NCI-H128 (cell line): ENCODE measurements around the gene PITPNM2.

Source experiments
- DNase-seq: peaks from one replicate; lab custom pipeline; 2025; ENCODE audit not compliant: unreplicated experiment; lab: John Stamatoyannopoulos, UW

PITPNM2 gene

DNA sequence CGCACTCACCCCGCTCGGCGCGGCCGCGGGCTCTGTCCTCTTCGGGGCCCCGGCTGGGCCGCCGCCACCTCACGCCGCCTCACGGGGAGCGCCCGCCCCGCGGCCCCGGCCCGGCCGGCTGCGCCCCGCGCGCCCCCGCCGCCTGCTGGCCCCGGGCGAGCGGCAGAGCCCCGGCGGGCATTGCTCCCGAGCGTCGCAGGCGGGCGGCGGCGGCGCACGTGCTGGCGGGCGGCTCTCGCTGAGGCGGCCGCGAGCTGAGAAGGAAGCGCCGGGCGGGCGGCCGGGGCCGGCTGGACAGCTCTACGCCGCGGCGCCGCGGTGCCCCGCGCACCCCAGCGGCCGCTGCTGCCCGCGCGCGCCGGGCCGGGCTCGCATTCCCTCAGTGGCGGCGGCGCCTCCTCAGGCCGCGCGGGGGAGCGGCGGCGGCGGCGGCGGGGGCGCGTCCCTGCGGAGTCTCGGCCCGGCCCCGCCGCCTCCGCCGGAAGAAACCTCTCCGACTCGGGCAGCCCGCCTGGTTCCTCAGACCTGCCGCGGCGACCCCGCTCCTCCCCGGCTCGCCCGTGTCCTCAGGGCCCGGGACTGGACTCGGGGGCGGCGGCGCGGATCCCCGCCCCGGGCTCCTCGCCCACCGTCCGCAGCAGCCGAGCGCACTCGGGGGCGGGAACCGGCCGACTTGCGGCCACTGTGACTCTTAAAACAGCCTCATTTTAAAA, at the start of gene PITPNM2:
Gene PITPNM2, minus strand, starts transcription at position 347 of the 713 bp plus-strand sequence. CDS start 116,500 bp downstream, outside the sequence.
- no peak for DNase-seq

DNA sequence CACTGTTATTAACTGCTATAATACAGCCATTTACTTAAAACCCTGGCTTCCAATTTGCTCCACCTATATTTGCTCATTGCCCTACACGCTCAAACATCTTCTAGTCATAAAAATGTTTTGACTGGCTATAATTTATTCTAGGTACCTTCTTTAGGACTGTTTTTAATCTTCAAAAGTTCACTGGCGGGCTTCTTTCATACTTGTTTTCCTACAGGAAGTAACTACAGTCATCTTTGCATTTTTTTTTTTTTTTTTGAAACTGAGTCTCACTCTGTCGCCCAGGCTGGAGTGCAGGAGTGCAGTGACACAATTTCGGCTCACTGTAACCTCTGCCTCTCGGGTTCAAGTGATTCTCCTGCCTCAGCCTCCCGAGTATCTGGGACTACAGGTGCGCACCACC, 49.5 kb upstream of the PITPNM2 start:
- DNase-seq, result no peak

DNA sequence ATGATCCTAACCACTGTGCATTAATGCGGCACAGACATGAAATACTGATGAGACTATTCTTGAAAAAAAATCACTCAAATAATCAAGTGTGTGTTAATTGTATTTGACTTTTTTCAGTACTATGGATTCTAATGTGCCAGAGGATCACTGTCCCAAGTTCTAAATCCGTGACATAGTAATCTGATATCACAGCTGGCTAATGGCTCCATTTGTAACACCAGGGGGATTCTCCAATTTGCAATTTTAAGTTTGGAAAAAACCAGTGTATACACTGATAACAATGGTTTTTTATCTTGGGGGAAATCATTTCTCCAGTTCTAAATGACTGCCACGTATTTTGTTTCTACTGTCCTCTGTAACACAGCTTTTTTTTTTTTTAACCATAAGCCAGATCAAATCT, 49.0 kb upstream of the PITPNM2 start:
- DNase-seq, result no peak

DNA sequence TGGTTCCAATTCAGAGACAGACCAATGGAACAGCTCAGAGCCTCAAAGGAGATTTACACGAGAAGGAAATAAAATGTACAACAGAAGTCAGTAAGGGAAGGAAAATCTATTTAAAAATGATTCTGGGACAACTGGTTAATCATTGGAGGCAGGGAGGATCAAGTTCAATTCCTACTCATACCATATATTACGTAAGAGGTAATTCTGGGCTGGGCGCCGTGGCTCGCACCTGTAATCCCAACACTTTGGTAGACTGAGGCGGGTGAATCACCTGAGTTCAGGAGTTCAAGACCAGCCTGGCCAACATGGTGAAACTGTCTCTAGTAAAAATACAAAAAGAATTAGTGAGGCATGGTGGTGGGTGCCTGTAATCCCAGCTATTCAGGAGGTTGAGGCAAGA, 36.7 kb upstream of the PITPNM2 start:
- DNase-seq, result no peak

DNA sequence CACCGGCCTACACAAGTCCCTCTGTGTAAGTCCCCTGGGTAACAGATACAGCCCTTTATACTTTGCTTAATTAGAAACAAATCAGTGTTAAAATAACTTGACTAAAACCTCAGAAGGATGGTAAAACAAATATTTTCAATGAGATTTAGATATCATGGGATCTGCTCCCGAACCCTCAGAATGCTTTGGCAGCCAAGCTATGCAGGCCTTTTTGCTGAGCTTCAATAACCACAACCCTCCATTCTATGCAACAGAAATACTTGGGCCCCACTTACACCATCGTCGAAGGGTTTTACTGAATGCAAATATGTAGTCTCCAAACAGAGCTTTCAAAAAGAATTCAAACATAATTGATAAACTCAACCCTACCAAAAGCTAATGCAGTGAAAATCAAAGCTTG, 29.3 kb upstream of the PITPNM2 start:
- DNase-seq, result no peak

DNA sequence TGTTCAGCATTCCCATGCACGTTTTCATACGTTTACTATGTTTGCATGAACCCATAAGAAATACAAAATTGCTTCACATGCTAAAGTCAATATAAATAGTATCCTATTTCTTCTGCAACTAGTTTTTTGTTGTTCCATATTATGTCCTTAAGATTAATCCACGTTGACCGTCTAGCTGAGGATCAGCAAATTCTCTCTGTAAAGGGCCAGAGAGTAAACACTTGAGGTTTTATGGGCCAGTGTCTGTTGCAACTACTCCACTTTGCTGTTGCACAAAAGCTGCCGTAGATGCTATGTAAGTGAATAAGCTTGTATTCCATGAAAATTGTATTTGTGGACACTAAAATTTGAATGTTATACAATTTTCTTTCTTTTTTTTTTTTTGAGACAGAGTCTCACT, 21.1 kb upstream of the PITPNM2 start:
- no peak for DNase-seq

DNA sequence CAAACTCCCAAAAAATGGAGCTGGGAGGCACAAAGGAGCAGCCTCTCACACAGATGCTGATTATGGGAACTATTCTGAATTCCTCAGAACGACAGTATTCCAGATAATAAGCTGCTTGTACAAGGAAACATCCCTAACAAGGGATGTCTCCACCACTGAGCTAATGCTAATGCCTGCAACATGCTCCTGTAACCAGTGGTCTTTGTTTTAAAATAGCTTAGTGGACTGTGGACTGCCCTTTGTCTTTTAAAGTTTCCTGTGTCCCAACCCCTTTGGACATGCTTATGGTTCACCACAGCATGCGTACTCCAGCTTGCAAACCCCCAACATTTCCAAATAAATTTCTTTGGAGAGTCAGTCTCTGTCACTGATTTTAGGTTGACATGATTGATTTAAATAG, 16.4 kb upstream of the PITPNM2 start:
- no peak for DNase-seq

DNA sequence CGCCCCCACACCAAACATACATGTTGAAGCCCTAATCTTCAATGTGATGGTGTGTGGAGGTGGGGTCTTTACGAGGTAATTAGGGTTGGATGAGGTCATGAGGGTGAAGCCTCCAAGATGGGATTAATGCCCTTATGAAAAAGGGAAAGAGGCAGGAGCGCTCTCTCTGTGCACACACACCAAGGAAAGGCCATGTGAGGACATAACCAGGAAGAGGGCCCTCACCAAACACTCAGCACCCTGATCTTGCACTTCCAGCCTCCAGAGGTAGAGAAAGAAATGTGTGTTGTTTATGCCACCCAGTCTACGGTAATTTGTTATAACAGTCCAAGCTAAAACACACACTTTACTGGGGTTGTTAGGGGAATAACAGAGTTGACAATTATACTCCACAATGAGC, 14.6 kb upstream of the PITPNM2 start:
- no peak for DNase-seq

DNA sequence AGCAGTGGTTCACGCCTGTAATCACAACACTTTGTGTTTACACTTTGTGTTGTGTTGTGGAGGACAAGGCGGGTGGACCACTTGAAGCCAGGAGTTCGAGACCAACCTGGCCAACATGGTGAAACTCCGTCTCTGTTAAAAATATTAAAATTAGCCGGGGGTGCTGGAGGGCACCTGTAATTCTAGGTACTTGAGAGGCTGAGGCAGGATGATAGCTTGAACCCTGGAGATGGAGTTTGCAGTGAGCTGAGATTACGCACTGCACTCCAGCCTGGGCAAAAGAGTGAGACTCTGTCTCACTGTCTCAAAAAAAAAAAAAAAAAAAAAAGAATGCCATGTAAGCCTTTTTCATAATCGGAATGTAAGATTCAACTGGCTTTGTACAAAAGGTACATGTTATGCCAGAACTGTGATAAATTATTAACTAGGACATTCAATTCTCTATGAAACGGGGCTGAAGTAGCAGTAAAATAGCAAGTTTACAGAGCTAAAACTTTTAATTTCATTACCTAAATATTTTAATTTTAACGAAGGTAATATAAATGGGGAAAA, 13.9 kb upstream of the PITPNM2 start:
- no peak for DNase-seq

DNA sequence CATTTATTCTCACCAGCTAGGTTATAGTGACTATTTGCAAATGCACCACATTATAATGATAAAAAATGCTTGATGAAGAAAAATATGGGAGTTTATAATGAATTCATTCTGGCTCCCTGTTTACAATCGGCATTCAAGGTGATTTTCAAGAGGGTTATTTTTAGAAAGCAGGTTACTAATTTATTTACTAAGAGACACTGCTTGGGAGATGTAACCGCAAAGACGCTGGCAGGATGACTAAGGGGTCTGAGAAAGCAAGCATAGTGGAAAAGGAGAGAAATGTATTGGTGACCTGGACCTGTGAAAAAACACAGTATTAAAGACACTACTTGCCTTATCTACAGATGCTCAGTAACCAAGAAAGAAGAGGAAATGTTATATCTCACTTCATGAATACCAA, 13.3 kb upstream of the PITPNM2 start:
- no peak for DNase-seq

DNA sequence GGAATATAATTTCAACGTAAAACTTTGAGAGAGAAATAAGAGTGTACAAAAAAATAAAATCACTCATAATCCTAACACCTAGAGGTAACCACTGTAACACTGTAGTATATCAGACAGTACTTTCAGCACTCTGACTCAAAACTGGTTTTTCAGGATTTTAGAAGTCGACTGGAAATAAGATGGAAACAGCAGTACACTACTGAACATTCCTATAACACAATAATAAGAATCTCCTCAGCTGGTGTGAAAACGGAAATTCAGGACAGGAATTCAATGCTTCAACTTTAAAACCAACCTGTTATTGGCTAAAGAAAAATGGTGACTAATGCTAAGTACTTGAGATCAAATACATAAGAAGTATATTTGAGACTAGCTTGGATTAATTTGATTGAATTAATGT, 12.3 kb upstream of the PITPNM2 start:
- no peak for DNase-seq

DNA sequence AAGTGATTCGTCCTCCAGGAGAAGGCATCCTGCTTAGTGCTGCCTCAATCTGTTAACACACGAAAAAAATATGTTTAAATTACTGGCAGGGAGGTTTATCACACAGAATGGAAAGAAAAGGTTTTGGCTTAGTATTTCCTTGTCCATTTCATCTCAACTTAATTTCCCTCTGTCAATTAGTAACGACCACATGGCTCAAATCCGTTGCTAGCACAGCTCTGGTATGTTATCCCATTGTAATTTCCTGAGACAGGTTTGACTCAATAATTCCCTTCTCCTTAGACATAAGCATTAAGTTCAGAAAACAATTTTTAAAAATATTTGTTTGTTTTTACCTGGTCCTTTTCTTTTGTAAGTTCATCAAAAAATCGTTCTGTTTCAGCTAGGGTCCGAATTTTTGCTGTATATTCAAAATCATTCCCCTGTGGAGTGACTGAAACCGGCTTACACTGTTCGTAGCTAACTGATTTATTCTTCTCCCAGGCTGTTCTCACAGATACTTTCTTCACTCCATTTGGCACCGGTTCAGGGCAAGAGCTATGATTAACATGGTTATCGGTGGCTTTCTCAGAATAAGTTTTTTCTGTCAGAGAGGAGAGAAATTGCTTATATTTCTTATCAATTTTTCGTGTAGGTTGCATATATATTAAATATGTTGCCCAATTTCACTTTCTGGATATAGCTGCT, 10.1 kb upstream of the PITPNM2 start:
- DNase-seq, result no peak

DNA sequence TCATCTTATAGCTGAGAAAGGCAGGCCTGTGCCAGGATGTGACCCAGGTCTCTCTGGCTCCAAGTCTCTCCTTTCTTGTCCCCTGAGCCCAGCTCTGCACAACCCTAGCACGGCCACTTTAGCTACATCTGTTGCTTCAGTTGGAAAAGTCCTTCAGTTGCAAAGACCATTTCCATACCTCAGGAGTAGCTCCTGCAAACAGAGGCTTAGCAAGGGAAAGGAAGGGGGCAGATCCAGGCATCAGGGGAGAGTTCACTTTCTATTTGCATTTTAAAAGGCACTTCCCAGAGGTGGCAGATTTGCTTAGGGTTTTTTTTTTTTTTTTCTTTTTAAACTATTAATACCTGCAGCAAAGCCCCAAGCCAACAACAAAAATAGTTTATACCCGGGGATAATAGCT, 3.0 kb upstream of the PITPNM2 start:
- DNase-seq, result no peak

DNA sequence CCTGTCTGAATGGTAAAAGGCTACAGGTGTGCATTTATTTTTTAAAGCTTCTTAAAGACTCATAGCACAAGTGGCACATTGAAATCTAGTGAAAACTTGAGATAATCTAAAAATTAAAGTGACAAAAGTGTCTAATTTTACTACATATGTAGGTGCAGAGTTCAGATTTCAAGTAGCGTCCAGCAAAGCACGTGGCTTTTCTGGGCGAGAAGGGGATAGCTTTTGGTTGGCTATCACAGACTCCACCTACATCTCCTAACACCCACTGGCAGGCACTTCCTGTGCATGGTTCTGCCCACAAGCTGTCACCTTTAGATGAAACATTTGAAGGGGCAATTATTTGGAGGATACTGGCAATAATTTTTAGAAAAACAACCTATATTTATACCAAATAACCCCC, 1.9 kb upstream of the PITPNM2 start:
- DNase-seq, result no peak

DNA sequence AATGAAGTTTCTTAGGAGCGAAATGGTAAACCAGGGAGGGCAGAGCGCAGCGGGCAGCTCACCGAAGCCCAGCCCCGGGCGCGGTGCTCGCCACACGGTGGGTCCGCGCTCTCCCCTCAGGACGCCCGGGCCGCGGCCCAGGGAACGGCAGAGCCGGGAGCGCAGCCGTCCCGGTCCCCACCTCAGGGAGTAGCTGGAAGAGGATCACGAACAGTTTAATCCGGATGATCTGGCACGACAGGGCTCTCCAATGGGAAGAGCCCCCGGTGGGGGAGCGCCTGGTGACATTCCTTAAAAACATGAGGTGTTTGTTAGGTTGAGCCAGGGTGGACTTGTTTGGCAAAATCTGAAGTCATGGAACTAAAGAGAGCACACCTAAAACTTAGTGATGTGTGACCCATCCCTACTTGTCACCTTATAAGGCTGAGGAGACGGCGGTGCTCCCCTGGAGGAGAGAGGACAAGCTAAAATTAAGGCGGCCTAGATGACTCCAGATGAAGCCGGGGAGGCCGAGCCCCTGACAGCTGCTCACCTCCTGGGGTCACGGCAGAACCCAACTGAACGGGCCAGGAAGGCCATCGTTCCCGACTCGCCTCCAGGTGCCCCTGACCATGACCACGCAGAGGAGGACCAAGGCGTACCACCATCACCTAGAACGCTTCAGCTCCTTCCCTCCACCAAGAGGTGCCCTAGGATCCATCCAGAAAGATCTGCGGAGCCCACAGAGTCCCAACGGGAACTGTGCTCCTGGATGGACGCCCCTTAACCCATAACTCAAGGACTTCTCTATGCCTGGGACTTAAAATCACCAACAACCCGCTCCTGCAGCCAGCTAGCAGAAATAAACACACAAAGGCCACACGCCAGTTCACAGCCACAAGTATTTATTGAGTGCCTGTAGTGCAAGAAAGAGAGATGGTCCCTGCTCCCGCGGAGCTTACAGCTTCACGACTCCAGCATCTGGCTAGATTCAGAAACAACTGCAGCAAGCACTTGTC, 866 bp upstream of the PITPNM2 start:
- DNase-seq, result no peak

DNA sequence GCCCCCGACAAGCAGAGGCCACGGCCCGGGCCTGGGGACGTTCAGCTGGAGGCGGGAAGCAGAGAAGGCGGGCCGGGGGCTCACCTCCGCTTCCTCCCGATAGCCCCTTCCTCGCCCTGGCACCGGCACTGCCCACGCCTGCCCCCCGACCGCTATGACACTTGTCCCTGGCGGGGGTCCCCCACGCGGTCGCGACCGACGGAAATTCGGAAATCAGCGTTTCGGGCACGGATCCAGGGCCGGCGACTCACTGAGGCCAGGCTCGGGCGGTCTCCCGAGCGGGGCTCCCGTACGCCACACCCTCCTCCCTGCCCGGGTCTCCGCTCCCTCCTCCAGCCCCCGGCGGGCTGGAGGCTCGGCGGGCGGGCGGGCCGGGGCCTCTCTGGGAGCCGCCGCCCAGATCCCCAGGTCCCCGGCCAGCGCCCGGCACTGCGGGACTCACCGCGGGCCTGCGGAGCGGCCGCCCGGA, 581 bp downstream of the PITPNM2 start:
- DNase-seq, result no peak

DNA sequence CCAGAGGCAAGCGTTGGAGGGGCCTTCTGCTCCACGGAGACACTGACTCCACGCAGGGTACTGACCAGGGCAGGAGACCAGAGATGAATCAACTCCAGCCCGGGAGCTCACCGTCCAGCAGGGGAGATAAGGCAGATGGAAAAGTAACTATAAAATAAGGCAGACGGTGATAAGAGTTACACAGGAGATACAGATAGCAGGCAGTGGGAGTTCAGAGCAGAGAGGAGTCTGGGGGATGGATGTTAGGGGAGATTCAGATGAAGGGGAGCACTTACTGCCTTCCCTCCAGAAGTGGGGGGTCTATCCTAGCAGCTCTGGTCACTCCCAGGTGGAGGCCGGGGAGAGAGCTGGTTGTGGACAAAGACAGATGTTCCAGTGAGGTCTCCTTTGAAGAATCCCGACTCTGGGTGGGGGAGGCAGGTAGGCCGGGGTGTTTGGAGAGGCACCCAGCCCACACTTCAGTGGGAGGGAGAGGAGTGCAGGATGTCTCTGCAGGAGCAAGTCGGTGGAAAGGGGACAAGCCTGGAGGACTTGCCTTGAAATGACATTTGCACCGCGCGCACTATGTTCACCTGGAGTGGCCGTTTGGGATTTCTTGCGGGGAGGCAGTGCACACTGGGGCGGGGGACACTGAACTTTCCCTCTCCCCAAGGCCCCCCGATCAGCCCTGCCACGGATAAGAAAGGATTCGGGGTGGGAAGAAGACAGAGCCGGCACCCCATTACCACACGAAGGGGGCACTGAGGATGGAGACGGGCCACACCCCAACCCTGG, 1.2 kb downstream of the PITPNM2 start:
- no peak for DNase-seq

DNA sequence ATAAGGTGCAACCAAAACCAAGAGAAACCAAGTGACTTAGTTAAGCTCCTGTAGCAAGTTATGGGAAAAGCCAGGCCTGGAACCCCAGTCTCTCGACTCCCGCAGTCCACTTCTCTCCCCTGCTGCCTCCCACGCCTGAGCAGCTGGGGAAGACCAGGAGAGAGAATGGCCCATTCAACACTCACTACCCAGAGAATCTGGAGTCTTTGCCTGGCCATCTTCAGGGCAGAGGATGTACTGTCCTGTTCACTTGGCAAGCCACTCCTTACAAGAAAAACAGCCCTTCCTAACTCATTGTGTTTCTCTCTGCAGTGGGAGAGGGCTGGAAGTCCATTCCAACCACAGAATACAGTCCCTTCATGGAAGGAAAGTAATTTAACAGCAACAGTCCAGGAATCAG, 1.8 kb downstream of the PITPNM2 start:
- DNase-seq, result no peak

DNA sequence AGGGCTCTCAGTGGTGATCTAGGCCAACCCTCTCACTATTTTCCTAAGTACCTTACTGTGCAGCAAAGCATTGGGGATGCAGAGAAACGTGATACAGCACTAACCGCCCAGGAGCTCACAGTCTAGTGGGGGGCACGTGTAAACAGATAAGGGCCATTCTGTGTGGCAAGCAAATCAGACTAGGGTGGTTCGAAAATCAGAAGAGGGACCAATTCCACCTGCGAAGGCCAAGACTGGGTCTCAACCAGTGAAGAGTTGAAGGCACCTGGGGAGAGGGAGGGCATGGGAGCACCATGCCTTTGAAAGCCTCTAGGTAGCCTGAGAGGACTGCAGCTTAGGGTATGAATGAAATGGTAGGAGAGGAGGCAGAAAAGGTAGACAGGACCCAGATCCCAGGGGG, 2.2 kb downstream of the PITPNM2 start:
- DNase-seq, result no peak

DNA sequence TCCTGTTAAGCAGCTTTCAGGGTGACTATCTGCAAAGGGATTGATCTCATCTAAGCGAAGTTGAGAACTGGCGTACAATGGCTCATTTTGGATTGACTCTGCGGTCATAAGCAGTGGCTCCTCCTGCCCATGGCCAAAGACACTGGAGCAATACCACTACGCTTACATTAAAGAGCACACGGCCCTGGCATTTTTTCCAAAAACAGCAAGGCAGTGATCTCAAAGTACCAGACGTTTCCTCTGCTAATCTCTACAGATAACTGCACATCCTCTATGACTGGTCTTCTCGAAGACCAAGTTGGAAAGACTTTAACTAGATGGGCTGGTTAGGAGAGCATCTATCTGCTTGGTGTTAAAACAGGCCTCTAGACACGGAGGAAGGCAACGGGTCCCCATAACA, 2.7 kb downstream of the PITPNM2 start:
- DNase-seq, result no peak
